ENCODE data around the gene INAFM1.

Gene INAFM1

GRCh38 chr19:47268028-47268427 is 6.7 kb upstream of the INAFM1 start:
- TF ChIP-seq EZH2phosphoT487 (IDR thresholded peaks at IDR 0.05; ENCODE audit: borderline replicate concordance) (no peak), CTCF (conservative IDR thresholded peaks at IDR 0.05; ENCODE audit: low read length) (no peak)
- Histone ChIP-seq H3K9me3 (ENCODE audit: insufficient read depth, low read depth, low read length) (no peaks in the 10 kb centered on the region), H3K4me1 (ENCODE audit: insufficient read depth, low read length, poor library complexity, severe bottlenecking) (peaks cover 10% of the 10 kb centered on the region), H3F3A (ENCODE audit: low read depth) (no peaks in the 10 kb centered on the region), H3K9me2 (replicated peaks; ENCODE audit: low read depth, low read length) (no peaks in the 10 kb centered on the region), H3K9ac (ENCODE audit: low read depth, low read length, poor library complexity, severe bottlenecking) (no peak overlapping the region), H3K79me2 (ENCODE audit: insufficient read depth, low read length) (no peaks in the 10 kb centered on the region), H3K4me3 (ENCODE audit: low read length, poor library complexity, severe bottlenecking) (no peak overlapping the region), H2AFZ (ENCODE audit: low read length) (no peak overlapping the region), H4K20me1 (ENCODE audit: insufficient read depth, low read length, poor library complexity, severe bottlenecking) (no peaks in the 10 kb centered on the region), H3K36me3 (ENCODE audit: insufficient read depth, low read length) (peaks cover 4% of the 10 kb centered on the region; the same call in 1 of the 2 replicates), H3K27me3 (ENCODE audit: insufficient read depth, low read length, poor library complexity, severe bottlenecking) (no peaks in the 10 kb centered on the region), H3K4me2 (ENCODE audit: low read depth, low read length, poor library complexity, severe bottlenecking) (no peak overlapping the region)

GRCh38 chr19:47269596-47269995 is 5.1 kb upstream of the INAFM1 start:
- Histone ChIP-seq H3K79me2 (ENCODE audit: insufficient read depth, low read length) (no peaks in the 10 kb centered on the region), H4K20me1 (ENCODE audit: insufficient read depth, low read length, poor library complexity, severe bottlenecking) (peaks cover 3% of the 10 kb centered on the region), H3K4me2 (ENCODE audit: low read depth, low read length, poor library complexity, severe bottlenecking) (no peak overlapping the region), H3K36me3 (ENCODE audit: insufficient read depth, low read length) (peaks cover 4% of the 10 kb centered on the region; the same call in 1 of the 2 replicates), H2AFZ (ENCODE audit: low read length) (no peak overlapping the region), H3K9me2 (replicated peaks; ENCODE audit: low read depth, low read length) (no peaks in the 10 kb centered on the region), H3K4me1 (ENCODE audit: insufficient read depth, low read length, poor library complexity, severe bottlenecking) (peaks cover 15% of the 10 kb centered on the region), H3F3A (ENCODE audit: low read depth) (0 out of 2 replicates have a peak, but pooled peaks cover 4% of the 10 kb centered on the region), H3K4me3 (ENCODE audit: low read length, poor library complexity, severe bottlenecking) (no peak overlapping the region), H3K27me3 (ENCODE audit: insufficient read depth, low read length, poor library complexity, severe bottlenecking) (no peaks in the 10 kb centered on the region), H3K9me3 (ENCODE audit: insufficient read depth, low read depth, low read length) (no peaks in the 10 kb centered on the region), H3K9ac (ENCODE audit: low read depth, low read length, poor library complexity, severe bottlenecking) (no peak overlapping the region)
- TF ChIP-seq EZH2phosphoT487 (IDR thresholded peaks at IDR 0.05; ENCODE audit: borderline replicate concordance) (no peak), CTCF (conservative IDR thresholded peaks at IDR 0.05; ENCODE audit: low read length) (no peak)

- no peaks in the 10 kb centered on the region for H3K9me3 ChIP-seq (ENCODE audit: insufficient read depth, low read depth, low read length)
- peaks cover 3% of the 10 kb centered on the region; the same call in 1 of the 2 replicates for H3K79me2 ChIP-seq (ENCODE audit: insufficient read depth, low read length)
- TF ChIP-seq CTCF (conservative IDR thresholded peaks at IDR 0.05; ENCODE audit: low read length) = no peak
- no peak for TF ChIP-seq EZH2phosphoT487 (IDR thresholded peaks at IDR 0.05; ENCODE audit: borderline replicate concordance)
- no peak overlapping the region for H2AFZ ChIP-seq (ENCODE audit: low read length)
- H3K9ac ChIP-seq (ENCODE audit: low read depth, low read length, poor library complexity, severe bottlenecking) = no peak overlapping the region
- 0 out of 2 replicates have a peak, but pooled peaks cover 4% of the 10 kb centered on the region for H3F3A ChIP-seq (ENCODE audit: low read depth)
- H3K9me2 ChIP-seq (replicated peaks; ENCODE audit: low read depth, low read length) = no peaks in the 10 kb centered on the region
- H3K4me1 ChIP-seq (ENCODE audit: insufficient read depth, low read length, poor library complexity, severe bottlenecking) = peaks cover 15% of the 10 kb centered on the region
- H3K4me3 ChIP-seq (ENCODE audit: low read length, poor library complexity, severe bottlenecking) = no peak overlapping the region
- H3K27me3 ChIP-seq (ENCODE audit: insufficient read depth, low read length, poor library complexity, severe bottlenecking) = no peaks in the 10 kb centered on the region
- no peak overlapping the region for H3K4me2 ChIP-seq (ENCODE audit: low read depth, low read length, poor library complexity, severe bottlenecking)
- H4K20me1 ChIP-seq (ENCODE audit: insufficient read depth, low read length, poor library complexity, severe bottlenecking) = peaks cover 9% of the 10 kb centered on the region
- H3K36me3 ChIP-seq (ENCODE audit: insufficient read depth, low read length) = peaks cover 4% of the 10 kb centered on the region; the same call in 1 of the 2 replicates
Measured at GRCh38 chr19:47270408-47270807, 4.3 kb upstream of the INAFM1 start.

Data from Loucy (cell line).